ENCODE data around the gene DEFB110.

Gene DEFB110

GRCh38 chr6:50049829-50050228 lies 28.0 kb upstream of the DEFB110 start, which contains the start of gene DEFB112:
Gene DEFB112 (minus strand): TSS chr6:50049929. CDS start chr6:50049869, 60 bp downstream.
- no peak within 1 kb of the TSS for H3K27ac ChIP-seq (ENCODE audit: low read depth, low read length)
- H4K20me1 ChIP-seq (ENCODE audit: control insufficient read depth, insufficient read depth, low read depth, low read length): no peaks in the 10 kb centered on the region
- H3K79me2 ChIP-seq (ENCODE audit: control insufficient read depth, low read length): no peaks in the 10 kb centered on the region
- H3K36me3 ChIP-seq (ENCODE audit: control insufficient read depth, low read length): no peaks in the 10 kb centered on the region
- H3K27me3 ChIP-seq (ENCODE audit: control insufficient read depth, low read length): no peaks in the 10 kb centered on the region
- H3K4me3 ChIP-seq (ENCODE audit: low read length): no peak within 1 kb of the TSS
- H3K9me2 ChIP-seq (replicated peaks; ENCODE audit: control insufficient read depth, low read length): no peaks in the 10 kb centered on the region
- H3F3A ChIP-seq (ENCODE audit: control insufficient read depth, insufficient read depth): no peaks in the 10 kb centered on the region
- H3K9me3 ChIP-seq (ENCODE audit: control insufficient read depth, insufficient read depth, low read length): no peaks in the 10 kb centered on the region; the same call in 1 of the 2 replicates
- H3K4me1 ChIP-seq (ENCODE audit: control insufficient read depth, low read length): no peaks in the 10 kb centered on the region
- no peak within 1 kb of the TSS for H3K4me2 ChIP-seq (ENCODE audit: low read length)
- TF ChIP-seq EZH2phosphoT487 (IDR thresholded peaks at IDR 0.05; ENCODE audit: borderline replicate concordance, low read length): no peak
- no peak for TF ChIP-seq CTCF (IDR thresholded peaks at IDR 0.05; ENCODE audit: low read depth, low read length, poor library complexity, severe bottlenecking)

GRCh38 chr6:50047026-50047425 lies 25.2 kb upstream of the DEFB110 start:
- Histone ChIP-seq H3K36me3 (ENCODE audit: control insufficient read depth, low read length) (no peaks in the 10 kb centered on the region), H3K9me2 (replicated peaks; ENCODE audit: control insufficient read depth, low read length) (no peaks in the 10 kb centered on the region), H3K4me1 (ENCODE audit: control insufficient read depth, low read length) (no peaks in the 10 kb centered on the region), H3K27ac (ENCODE audit: low read depth, low read length) (no peak overlapping the region), H3K4me3 (ENCODE audit: low read length) (no peak overlapping the region), H3K4me2 (ENCODE audit: low read length) (no peak overlapping the region), H4K20me1 (ENCODE audit: control insufficient read depth, insufficient read depth, low read depth, low read length) (no peaks in the 10 kb centered on the region), H3F3A (ENCODE audit: control insufficient read depth, insufficient read depth) (no peaks in the 10 kb centered on the region), H3K9me3 (ENCODE audit: control insufficient read depth, insufficient read depth, low read length) (no peaks in the 10 kb centered on the region; the same call in 1 of the 2 replicates), H3K27me3 (ENCODE audit: control insufficient read depth, low read length) (no peaks in the 10 kb centered on the region), H3K79me2 (ENCODE audit: control insufficient read depth, low read length) (no peaks in the 10 kb centered on the region)
- no peak for TF ChIP-seq CTCF (IDR thresholded peaks at IDR 0.05; ENCODE audit: low read depth, low read length, poor library complexity, severe bottlenecking)
- no peak for TF ChIP-seq EZH2phosphoT487 (IDR thresholded peaks at IDR 0.05; ENCODE audit: borderline replicate concordance, low read length)

- Histone ChIP-seq H3K27me3 (ENCODE audit: control insufficient read depth, low read length) (no peaks in the 10 kb centered on the region), H3K27ac (ENCODE audit: low read depth, low read length) (no peak overlapping the region), H3K4me3 (ENCODE audit: low read length) (no peak overlapping the region), H3K79me2 (ENCODE audit: control insufficient read depth, low read length) (no peaks in the 10 kb centered on the region), H3K9me2 (replicated peaks; ENCODE audit: control insufficient read depth, low read length) (no peaks in the 10 kb centered on the region), H4K20me1 (ENCODE audit: control insufficient read depth, insufficient read depth, low read depth, low read length) (no peaks in the 10 kb centered on the region), H3K9me3 (ENCODE audit: control insufficient read depth, insufficient read depth, low read length) (no peaks in the 10 kb centered on the region), H3K4me1 (ENCODE audit: control insufficient read depth, low read length) (no peaks in the 10 kb centered on the region), H3F3A (ENCODE audit: control insufficient read depth, insufficient read depth) (no peaks in the 10 kb centered on the region), H3K36me3 (ENCODE audit: control insufficient read depth, low read length) (no peaks in the 10 kb centered on the region), H3K4me2 (ENCODE audit: low read length) (no peak overlapping the region)
- TF ChIP-seq EZH2phosphoT487 (IDR thresholded peaks at IDR 0.05; ENCODE audit: borderline replicate concordance, low read length): no peak
- peak; percentile 31 for TF ChIP-seq CTCF (IDR thresholded peaks at IDR 0.05; ENCODE audit: low read depth, low read length, poor library complexity, severe bottlenecking)
These were observed 9.2 kb upstream of the DEFB110 start for GRCh38 chr6:50030777-50031562.

Data from DOHH2 (cell line).